ENCODE results near the gene IGSF23. TPM values are rescaled to one million over a fixed set of nuclear protein-coding genes. Genes with fewer than 3 reads are reported as not detected.
A peak's percentile ranks its signal among the peaks of the same experiment; 100 is the strongest.

Gene IGSF23
- total and polyA plus RNA-seq, 2 of the 13 experiments (the other 11 are each of a cell fraction or from before 2014, with no cell fraction given), result 2.3 to 8.8 TPM

- TF ChIP-seq ZNF646 (CRISPR knock-in tag; IDR thresholded peaks at IDR 0.05), result no peak
- no peak for TF ChIP-seq ZNF558 (CRISPR knock-in tag; IDR thresholded peaks at IDR 0.05; ENCODE audit: borderline replicate concordance)
- no peak for TF ChIP-seq ZNF747 (CRISPR knock-in tag; IDR thresholded peaks at IDR 0.05; ENCODE audit: borderline replicate concordance)
- no peak for TF ChIP-seq SKI (IDR thresholded peaks at IDR 0.05; ENCODE audit: partially characterized antibody)
- no peak for TF ChIP-seq ZFP41 (CRISPR knock-in tag; IDR thresholded peaks at IDR 0.05; ENCODE audit: borderline replicate concordance)
- TF ChIP-seq SAP130 (CRISPR knock-in tag; IDR thresholded peaks at IDR 0.05; ENCODE audit: low read depth), result peak; percentile 18; the same call in 1 of the 2 replicates
- TF ChIP-seq KDM6A (CRISPR knock-in tag; IDR thresholded peaks at IDR 0.05; ENCODE audit: low read depth), result no peak
- TF ChIP-seq HNRNPL (IDR thresholded peaks at IDR 0.05; ENCODE audit: low read depth, low read length), result 0 out of 2 replicates have a peak, but pooled peaks have one; percentile 8
- no peak for TF ChIP-seq FOXJ3 (CRISPR knock-in tag; IDR thresholded peaks at IDR 0.05; ENCODE audit: borderline replicate concordance)
- TF ChIP-seq YY1 (IDR thresholded peaks at IDR 0.05; ENCODE audit: insufficient read depth, insufficient replicate concordance, low read depth, low read length), result no peak
- no peak for TF ChIP-seq ZNF710 (CRISPR knock-in tag; IDR thresholded peaks at IDR 0.05; ENCODE audit: borderline replicate concordance)
- TF ChIP-seq ZNF333 (CRISPR knock-in tag; IDR thresholded peaks at IDR 0.05; ENCODE audit: borderline replicate concordance), result no peak
- no peak for TF ChIP-seq PAWR (CRISPR knock-in tag; IDR thresholded peaks at IDR 0.05; ENCODE audit: borderline replicate concordance)
- TF ChIP-seq TEAD2 (CRISPR knock-in tag; IDR thresholded peaks at IDR 0.05), result no peak
- TF ChIP-seq ZNF460 (CRISPR knock-in tag; IDR thresholded peaks at IDR 0.05; ENCODE audit: borderline replicate concordance), result no peak
- TF ChIP-seq MIER3 (CRISPR knock-in tag; IDR thresholded peaks at IDR 0.05; ENCODE audit: borderline replicate concordance), result no peak
- TF ChIP-seq ZNF225 (CRISPR knock-in tag; IDR thresholded peaks at IDR 0.05), result no peak
- TF ChIP-seq NFE2 (CRISPR knock-in tag; IDR thresholded peaks at IDR 0.05), result no peak
- TF ChIP-seq HBP1 (CRISPR knock-in tag; IDR thresholded peaks at IDR 0.05; ENCODE audit: low read depth), result no peak
- TF ChIP-seq PLRG1 (conservative IDR thresholded peaks at IDR 0.05), result no peak
- TF ChIP-seq ETV6 (CRISPR knock-in tag; conservative IDR thresholded peaks at IDR 0.05), result no peak
Measured at GRCh38 chr19:44653977-44654774, 40.8 kb downstream of the IGSF23 start (continued).
